ENCODE measurements around the gene LMNTD2.

The LMNTD2 gene

DNA sequence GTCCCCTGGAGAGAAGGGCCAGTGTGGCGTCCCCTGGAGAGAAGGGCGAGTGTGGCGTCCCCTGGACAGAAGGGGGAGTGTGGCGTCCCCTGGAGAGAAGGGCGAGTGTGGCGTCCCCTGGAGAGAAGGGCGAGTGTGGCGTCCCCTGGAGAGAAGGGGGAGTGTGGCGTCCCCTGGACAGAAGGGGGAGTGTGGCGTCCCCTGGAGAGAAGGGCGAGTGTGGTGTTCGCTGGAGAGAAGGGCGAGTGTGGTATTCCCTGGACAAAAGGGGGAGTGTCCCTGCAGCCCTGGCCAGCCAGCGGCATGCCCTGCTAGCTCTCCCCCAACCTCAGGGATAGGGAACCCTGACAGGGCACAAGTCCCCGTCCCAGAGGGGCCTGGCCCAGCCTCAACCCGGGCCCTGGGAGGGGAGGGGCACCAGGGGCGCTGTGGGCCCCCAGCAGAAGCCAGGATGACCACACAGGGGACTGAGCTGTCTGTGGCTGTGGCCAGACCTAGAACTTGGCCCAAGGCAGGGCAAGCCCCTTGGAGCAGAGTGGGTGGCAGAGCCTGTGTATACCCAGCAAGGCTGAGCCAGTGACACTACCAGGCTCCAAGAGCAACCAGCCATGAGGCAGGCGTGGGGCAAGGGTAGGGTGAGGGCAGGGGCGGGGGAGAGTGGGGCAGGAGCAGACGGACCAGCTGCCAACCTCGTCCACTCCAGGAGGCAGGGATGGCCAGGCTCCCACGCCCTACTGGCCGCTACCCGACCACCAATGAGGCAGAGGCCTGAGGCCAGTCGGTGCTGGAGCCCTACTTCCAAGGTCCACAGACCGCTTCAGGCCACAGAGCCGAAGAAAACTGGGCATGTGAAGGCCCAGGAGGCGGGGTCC is 29.3 kb downstream of the LMNTD2 start:
- H2BK120ac ChIP-seq (ENCODE audit: low read depth, low read length): no peak overlapping the region
- peaks cover 0 to 2% (median 0%) of the 10 kb centered on the region in 3 experiments for H3K27me3 ChIP-seq (ENCODE audit: control insufficient read depth in 3 of 3, insufficient read depth in 3 of 3, low read depth in 1 of 3, low read length in 3 of 3)
- no peak overlapping the region for H3K27ac ChIP-seq (replicated peaks; ENCODE audit: low read length)
- no peak overlapping the region for H2BK15ac ChIP-seq (ENCODE audit: low read length)
- H3K9ac ChIP-seq (ENCODE audit: low read depth, low read length, poor library complexity): no peak overlapping the region
- H4K8ac ChIP-seq (ENCODE audit: low read depth, low read length): no peak overlapping the region
- no peak overlapping the region for H3K14ac ChIP-seq (ENCODE audit: low read length)
- DNase-seq (ENCODE audit: low spot score): no peak
- H3K18ac ChIP-seq (ENCODE audit: low read length): no peak overlapping the region
- H2BK5ac ChIP-seq (ENCODE audit: low read length): no peak overlapping the region
- H3K9me3 ChIP-seq (replicated peaks in 1 of 2; ENCODE audit: control insufficient read depth in 2 of 2, insufficient read depth in 1 of 2, low read depth in 1 of 2, low read length in 2 of 2): peaks cover 0 to 2% of the 10 kb centered on the region in 2 donors
- no peak overlapping the region for H3K4ac ChIP-seq (ENCODE audit: low read length)
- no peak overlapping the region for H2BK12ac ChIP-seq (ENCODE audit: low read length)
- no peak overlapping the region for H2AFZ ChIP-seq (ENCODE audit: low read length)
- peaks cover 22 to 33% of the 10 kb centered on the region in 2 donors for H3K36me3 ChIP-seq (replicated peaks in 1 of 2; ENCODE audit: control insufficient read depth in 2 of 2, insufficient read depth in 2 of 2, low read length in 2 of 2)
- H3K79me1 ChIP-seq (ENCODE audit: low read depth, low read length): peaks cover 9% of the 10 kb centered on the region
- no peak overlapping the region for H3K4me2 ChIP-seq (ENCODE audit: insufficient read depth, low read length, poor library complexity, severe bottlenecking)
- H3K4me1 ChIP-seq (ENCODE audit: control insufficient read depth in 2 of 2, insufficient read depth in 1 of 2, low read depth in 1 of 2, low read length in 2 of 2): peaks cover 7 to 8% of the 10 kb centered on the region in 2 donors
- H2AK5ac ChIP-seq (ENCODE audit: low read depth, low read length): no peak overlapping the region
- no CpG with 5 or more reads among the region's 28 CpGs for WGBS, 2 donors (ENCODE audit: extremely low coverage in 2 of 2, insufficient read length in 2 of 2, insufficient replicate concordance in 1 of 2)
- H3K23ac ChIP-seq (ENCODE audit: low read depth, low read length, poor library complexity): peak overlapping the region; percentile 43
- no peak overlapping the region for H3K4me3 ChIP-seq (ENCODE audit: low read length in 2 of 2)
- H4K91ac ChIP-seq (ENCODE audit: low read depth, low read length, poor library complexity): no peak overlapping the region

GRCh38 chr11:529728-530411 is 30.7 kb downstream of the LMNTD2 start:
- H4K8ac ChIP-seq (ENCODE audit: low read depth, low read length): no peak overlapping the region
- no peak overlapping the region for H3K27ac ChIP-seq (replicated peaks; ENCODE audit: low read length)
- no CpG with 5 or more reads among the region's 18 CpGs for WGBS, 2 donors (ENCODE audit: extremely low coverage in 2 of 2, insufficient read length in 2 of 2, insufficient replicate concordance in 1 of 2)
- no peak overlapping the region for H3K4me3 ChIP-seq (ENCODE audit: low read length in 2 of 2)
- H2AFZ ChIP-seq (ENCODE audit: low read length): no peak overlapping the region
- H3K79me1 ChIP-seq (ENCODE audit: low read depth, low read length): peaks cover 9% of the 10 kb centered on the region
- H4K91ac ChIP-seq (ENCODE audit: low read depth, low read length, poor library complexity): no peak overlapping the region
- peaks cover 22 to 33% of the 10 kb centered on the region in 2 donors for H3K36me3 ChIP-seq (replicated peaks in 1 of 2; ENCODE audit: control insufficient read depth in 2 of 2, insufficient read depth in 2 of 2, low read length in 2 of 2)
- peak overlapping the region; percentile 38 for H3K14ac ChIP-seq (ENCODE audit: low read length)
- no peak overlapping the region for H2BK120ac ChIP-seq (ENCODE audit: low read depth, low read length)
- H2BK15ac ChIP-seq (ENCODE audit: low read length): no peak overlapping the region
- H2BK5ac ChIP-seq (ENCODE audit: low read length): no peak overlapping the region
- no peak overlapping the region for H3K4me2 ChIP-seq (ENCODE audit: insufficient read depth, low read length, poor library complexity, severe bottlenecking)
- H3K4ac ChIP-seq (ENCODE audit: low read length): no peak overlapping the region
- no peak overlapping the region for H2BK12ac ChIP-seq (ENCODE audit: low read length)
- DNase-seq (ENCODE audit: low spot score): no peak
- H3K9ac ChIP-seq (ENCODE audit: low read depth, low read length, poor library complexity): no peak overlapping the region
- H3K4me1 ChIP-seq (ENCODE audit: control insufficient read depth in 2 of 2, insufficient read depth in 1 of 2, low read depth in 1 of 2, low read length in 2 of 2): peaks cover 5 to 6% of the 10 kb centered on the region in 2 donors
- no peak overlapping the region for H2AK5ac ChIP-seq (ENCODE audit: low read depth, low read length)
- no peaks in the 10 kb centered on the region for H3K27me3 ChIP-seq (ENCODE audit: control insufficient read depth in 3 of 3, insufficient read depth in 3 of 3, low read depth in 1 of 3, low read length in 3 of 3)
- no peak overlapping the region for H3K23ac ChIP-seq (ENCODE audit: low read depth, low read length, poor library complexity)
- H3K18ac ChIP-seq (ENCODE audit: low read length): no peak overlapping the region
- peaks cover 0 to 2% of the 10 kb centered on the region in 2 donors for H3K9me3 ChIP-seq (replicated peaks in 1 of 2; ENCODE audit: control insufficient read depth in 2 of 2, insufficient read depth in 1 of 2, low read depth in 1 of 2, low read length in 2 of 2)

DNA sequence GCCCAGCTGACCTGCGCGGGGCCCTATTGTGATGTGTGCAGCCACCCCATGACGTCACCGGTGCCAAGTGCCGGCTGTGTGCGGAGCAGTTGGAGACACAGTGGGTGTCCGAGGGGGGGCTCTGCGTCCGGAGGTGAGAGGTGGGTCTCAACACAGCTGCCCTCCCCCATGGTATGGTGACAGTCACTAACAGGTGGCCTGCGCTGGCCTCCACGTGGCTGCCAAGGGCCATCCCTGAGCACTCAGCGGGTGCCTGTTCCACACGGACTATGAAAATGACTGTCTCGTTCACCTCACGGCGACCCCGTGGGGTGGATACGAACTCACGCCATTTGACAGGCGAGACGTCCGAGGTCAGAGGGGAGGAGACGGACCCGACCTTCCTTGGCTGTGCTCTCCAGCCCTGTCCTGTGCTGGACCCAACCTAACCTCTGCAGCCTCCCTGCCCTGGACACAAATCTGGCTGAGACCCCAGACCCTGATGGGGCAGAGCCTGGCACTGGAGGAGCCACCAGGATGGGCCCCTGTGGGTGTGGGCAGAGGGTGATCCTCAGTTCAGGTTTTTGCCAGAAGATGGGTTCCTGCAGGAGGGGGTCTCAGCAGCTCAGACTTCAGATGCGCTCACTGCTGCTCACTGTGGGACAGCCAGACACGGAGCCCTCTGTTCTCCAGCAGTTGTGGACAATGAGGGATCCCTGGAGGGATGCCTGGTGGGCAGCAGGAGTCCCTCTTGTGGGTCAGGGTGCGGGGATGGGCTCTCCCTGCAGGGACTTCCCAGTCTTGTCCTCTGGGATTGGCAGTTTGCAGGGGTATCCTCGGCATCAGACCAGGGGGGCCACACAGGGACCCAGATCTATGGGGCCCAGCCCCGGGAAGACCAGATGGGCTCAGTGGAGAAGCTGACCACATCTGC is 31.5 kb downstream of the LMNTD2 start:
- no CpG with 5 or more reads among the region's 29 CpGs for WGBS, 2 donors (ENCODE audit: extremely low coverage in 2 of 2, insufficient read length in 2 of 2, insufficient replicate concordance in 1 of 2)
- Histone ChIP-seq H4K91ac (ENCODE audit: low read depth, low read length, poor library complexity) (no peak overlapping the region), H2BK120ac (ENCODE audit: low read depth, low read length) (no peak overlapping the region), H2BK12ac (ENCODE audit: low read length) (no peak overlapping the region), H3K23ac (ENCODE audit: low read depth, low read length, poor library complexity) (peak overlapping the region; percentile 46), H3K27me3 (ENCODE audit: control insufficient read depth in 3 of 3, insufficient read depth in 3 of 3, low read depth in 1 of 3, low read length in 3 of 3) (no peaks in the 10 kb centered on the region), H3K9ac (ENCODE audit: low read depth, low read length, poor library complexity) (no peak overlapping the region), H3K4me1 (ENCODE audit: control insufficient read depth in 2 of 2, insufficient read depth in 1 of 2, low read depth in 1 of 2, low read length in 2 of 2) (peaks cover 0 to under 1% of the 10 kb centered on the region in 2 donors), H3K27ac (replicated peaks; ENCODE audit: low read length) (no peak overlapping the region), H3K4ac (ENCODE audit: low read length) (no peak overlapping the region), H3K18ac (ENCODE audit: low read length) (no peak overlapping the region), H2BK15ac (ENCODE audit: low read length) (no peak overlapping the region), H3K4me2 (ENCODE audit: insufficient read depth, low read length, poor library complexity, severe bottlenecking) (no peak overlapping the region), H2AK5ac (ENCODE audit: low read depth, low read length) (no peak overlapping the region), H3K4me3 (ENCODE audit: low read length in 2 of 2) (peak overlapping the region in 1 of 2 donors; percentile 46), H3K14ac (ENCODE audit: low read length) (peak overlapping the region; percentile 38), H3K79me1 (ENCODE audit: low read depth, low read length) (peaks cover 2% of the 10 kb centered on the region), H3K36me3 (replicated peaks in 1 of 2; ENCODE audit: control insufficient read depth in 2 of 2, insufficient read depth in 2 of 2, low read length in 2 of 2) (peaks cover 22 to 33% of the 10 kb centered on the region in 2 donors), H2BK5ac (ENCODE audit: low read length) (no peak overlapping the region), H2AFZ (ENCODE audit: low read length) (no peak overlapping the region), H3K9me3 (replicated peaks in 1 of 2; ENCODE audit: control insufficient read depth in 2 of 2, insufficient read depth in 1 of 2, low read depth in 1 of 2, low read length in 2 of 2) (peaks cover 0 to 3% of the 10 kb centered on the region in 2 donors), H4K8ac (ENCODE audit: low read depth, low read length) (no peak overlapping the region)
- DNase-seq (ENCODE audit: low spot score): no peak
